GM21390 (cell line): ENCODE data around the gene EHD2.
"Not testable (repeated sequence)": the region's sequence is repeated elsewhere in the genome, so short reads cannot be mapped to it uniquely, and the experiment has no call there.

Experiments used
- ATAC-seq: cut with Tn5 transposase; IDR thresholded peaks from one replicate; pipeline ENCODE4 v1.9.1; 2021; ENCODE audit not compliant: unreplicated experiment

The EHD2 gene

DNA sequence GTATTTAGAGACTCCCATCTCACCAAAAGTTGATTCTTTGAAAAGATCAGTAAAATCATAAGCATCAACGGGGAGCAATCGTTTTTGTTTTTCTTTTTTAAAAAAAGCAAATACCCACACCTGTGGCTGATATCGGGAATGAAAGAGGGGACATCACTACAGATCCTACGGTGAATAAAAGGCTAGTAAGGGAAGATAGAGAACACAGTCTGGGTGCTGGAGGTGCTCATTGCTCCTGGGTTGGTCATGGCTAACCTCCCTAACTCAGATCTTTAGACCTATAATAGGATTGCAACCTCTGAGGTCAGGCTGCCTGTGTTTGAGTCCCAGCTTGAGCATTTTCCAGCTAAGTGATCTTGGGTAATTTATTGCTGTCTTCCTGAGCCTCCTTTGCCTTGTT is 1.1 kb downstream of the EHD2 start:
- no peak for ATAC-seq

DNA sequence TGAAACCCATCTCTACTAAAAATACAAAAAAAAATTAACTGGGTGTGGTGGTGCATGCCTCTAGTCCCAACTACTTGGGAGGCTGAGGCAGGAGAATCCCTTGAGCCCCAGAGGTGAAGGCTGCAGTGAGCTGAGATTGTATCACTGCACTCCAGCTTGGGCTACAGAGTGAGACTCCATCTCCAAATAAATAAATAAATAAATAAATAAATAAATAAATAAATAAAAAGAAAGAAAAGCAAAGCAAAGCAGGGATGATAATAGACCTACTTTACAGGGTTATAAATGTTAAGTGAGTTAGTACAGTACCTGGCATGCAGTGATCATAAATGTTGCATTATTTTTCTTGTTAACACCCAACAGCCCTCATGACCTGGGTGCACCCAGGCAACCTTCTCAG is 1.6 kb downstream of the EHD2 start:
- ATAC-seq = not testable (repeated sequence)

GRCh38 chr19:47716270-47716937 is 3.2 kb downstream of the EHD2 start:
- no peak for ATAC-seq

- not testable (repeated sequence) for ATAC-seq
Observed at GRCh38 chr19:47718415-47719046, 5.3 kb downstream of the EHD2 start.

DNA sequence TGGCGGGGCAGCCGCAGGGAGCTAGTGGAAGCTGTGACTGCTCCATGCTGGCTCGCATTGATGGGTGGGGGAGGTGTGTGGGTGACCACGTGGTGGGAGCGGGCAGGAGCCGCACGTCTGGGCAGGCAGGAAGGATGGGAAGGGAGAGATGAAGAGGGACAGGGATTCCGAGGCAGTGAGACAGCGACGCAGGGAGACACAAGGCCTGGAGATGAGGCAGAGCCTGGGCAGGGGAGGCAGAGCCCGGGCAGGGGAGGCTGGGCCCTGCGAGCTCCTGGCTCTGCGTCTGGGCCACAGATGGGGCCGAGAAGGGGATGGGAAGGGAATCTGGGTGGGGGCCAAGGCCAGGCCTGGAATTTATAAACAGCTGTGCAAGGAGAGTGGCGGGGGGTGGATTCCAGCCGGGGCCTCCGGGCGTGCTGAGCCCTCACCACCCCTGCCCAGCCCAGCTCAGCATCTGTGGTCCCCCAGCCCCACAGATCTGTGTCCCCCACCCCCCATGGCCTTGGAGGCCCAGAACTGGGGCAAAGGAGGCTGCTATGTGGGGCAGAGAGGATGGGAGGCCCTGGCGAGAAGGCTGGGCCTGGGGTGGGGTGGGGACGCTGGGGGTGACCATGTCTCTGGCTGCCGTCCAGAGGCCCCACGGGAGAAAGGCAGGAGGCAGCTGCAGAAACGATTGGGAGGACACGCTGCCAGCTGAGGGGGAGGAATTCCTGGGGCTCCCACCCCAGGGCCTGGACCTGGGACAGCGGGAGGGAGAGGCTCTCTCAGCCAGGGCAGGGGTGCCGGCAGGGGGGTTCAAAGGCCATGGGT is 6.0 kb downstream of the EHD2 start:
- ATAC-seq = no peak

DNA sequence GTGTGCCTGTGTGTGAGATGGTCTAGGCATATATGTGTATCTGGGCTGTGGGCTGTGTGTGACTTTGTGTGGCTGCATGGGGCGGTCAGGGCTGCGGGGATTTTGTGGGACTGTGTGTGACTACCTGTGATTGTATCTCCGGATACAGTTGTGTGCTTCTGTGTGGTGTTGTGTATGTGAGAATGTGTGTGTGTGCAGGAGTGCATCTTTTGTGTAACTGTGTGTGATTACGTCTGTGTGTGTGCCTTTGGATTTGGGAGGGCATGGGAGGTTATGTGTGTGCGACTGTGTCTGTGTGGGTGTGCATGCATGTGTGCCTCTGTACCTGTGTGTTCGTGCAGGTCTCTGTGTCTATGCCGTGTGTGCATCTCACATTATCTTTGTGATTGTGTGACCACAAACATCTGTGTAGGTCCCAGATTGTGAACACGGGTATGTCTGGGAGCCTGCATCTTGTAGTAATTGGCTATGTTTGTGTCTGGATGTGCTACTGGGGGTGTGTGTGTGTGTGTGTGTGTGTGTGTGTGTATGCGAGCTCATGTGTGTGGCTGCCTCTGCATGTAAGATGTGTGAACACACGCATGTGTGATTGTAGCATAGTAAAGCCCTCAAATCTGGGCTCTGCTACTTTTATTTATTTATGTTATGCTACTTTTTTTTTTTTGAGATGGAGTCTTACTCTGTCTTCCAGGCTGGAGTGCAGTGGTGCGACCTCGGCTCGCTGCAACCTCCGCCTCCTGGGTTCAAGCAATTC is 7.6 kb downstream of the EHD2 start:
- no peak for ATAC-seq

DNA sequence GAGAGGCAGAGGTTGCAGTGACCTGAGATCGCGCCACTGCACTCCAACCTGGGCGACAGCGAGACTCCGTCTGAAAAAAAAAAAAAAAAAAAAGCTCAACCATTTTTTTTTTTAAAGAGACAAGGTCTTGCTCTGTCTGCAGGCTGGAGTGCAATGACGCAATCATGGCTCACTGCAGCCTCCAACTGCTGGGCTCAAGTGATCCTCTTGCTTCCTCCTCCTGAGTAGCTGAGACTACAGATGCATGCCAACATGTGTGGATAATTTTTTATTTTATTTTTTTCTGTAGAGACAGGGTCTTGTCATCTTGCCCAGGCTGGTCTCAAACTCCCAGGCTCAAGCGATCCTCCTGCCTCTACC is 10.3 kb downstream of the EHD2 start:
- ATAC-seq = no peak

GRCh38 chr19:47725759-47726401 is 12.7 kb downstream of the EHD2 start:
- no peak for ATAC-seq

- ATAC-seq = no peak
Observed at GRCh38 chr19:47726467-47726866, 13.2 kb downstream of the EHD2 start.

GRCh38 chr19:47728295-47728694 is 15.1 kb downstream of the EHD2 start:
- ATAC-seq = not testable (repeated sequence)

GRCh38 chr19:47729468-47729798 is 16.2 kb downstream of the EHD2 start:
- no peak for ATAC-seq

- ATAC-seq = no peak
Observed at GRCh38 chr19:47729799-47730520, 16.7 kb downstream of the EHD2 start.

- ATAC-seq = no peak
Observed at GRCh38 chr19:47730521-47730889, 17.3 kb downstream of the EHD2 start.

GRCh38 chr19:47730910-47731309 is 17.7 kb downstream of the EHD2 start:
- no peak for ATAC-seq

DNA sequence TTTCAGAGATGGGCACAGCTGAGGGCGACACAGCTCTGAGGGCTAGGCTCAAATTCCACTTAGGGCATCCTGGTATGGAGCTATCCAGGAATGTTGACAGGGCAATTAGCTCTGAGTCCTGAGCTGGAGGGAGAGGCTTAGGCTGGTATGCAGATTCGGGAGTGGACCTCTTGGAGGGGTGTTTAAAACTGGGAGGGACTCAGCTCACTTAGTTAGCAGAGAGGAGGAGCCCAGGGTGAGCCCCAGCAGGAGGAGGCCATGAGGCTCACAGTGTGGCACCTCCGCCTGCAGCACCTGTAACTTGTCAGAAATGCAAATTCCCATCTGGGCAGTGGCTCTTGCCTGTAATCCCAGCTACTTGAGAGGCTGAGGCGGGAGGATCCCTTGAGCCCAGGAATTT is 21.9 kb downstream of the EHD2 start:
- no peak for ATAC-seq

- no peak for ATAC-seq
Observed at GRCh38 chr19:47740866-47741519, 27.8 kb downstream of the EHD2 start.

DNA sequence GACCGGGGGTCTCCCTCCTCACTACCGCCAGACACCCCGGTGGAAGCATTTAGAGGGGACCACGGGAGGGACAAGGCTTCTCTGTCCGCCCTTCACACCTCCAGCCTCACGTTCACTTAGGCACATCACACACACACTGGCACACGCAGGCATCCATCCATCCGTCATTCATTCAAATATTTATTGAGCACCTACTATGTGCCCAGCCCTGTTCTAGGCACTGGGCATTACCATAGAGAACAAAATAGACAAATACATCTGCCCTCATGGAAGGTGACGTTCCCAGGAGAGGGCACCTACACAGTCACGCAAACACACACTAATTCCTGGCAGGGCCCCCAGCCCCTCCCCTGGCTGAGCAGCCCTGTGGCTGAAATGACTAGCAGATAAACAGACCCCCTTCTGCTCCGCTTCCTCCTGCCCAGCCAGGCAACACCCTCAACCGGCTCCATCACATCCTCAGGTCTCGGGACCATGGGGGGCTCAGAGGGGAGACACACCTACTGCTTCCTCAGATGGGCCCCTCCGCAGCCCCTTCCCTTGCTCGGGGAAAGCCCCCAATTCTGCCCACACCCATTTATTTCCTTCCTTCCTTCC is 28.4 kb downstream of the EHD2 start:
- ATAC-seq = no peak

DNA sequence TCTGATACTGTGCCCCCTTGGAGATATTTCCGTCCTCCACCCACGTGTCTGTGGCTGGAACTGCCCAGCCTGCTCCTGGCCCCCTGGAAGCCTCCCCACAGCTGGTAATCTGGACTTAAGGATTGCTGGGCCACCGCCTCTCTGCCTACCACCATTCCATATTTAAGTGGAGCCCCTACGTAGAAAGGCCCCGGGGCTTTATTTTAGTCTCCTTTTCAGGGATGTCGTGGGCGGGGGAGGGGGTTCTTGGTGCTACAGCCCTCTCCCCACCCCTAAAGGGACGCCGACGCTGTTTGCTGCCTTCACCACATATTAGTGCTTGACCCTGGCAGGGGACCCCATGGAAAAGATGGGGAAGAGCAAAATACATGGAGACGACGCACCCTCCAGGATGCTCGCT is 29.4 kb downstream of the EHD2 start:
- ATAC-seq = no peak

- peak; percentile 62 for ATAC-seq
Observed at GRCh38 chr19:47745010-47745901, 32.0 kb downstream of the EHD2 start, which contains the start of gene NOP53. NOP53 (plus strand) TSS chr19:47745546; CDS start chr19:47745560, 14 bp downstream.
